ENCODE data around the gene MAGOH.

DNA sequence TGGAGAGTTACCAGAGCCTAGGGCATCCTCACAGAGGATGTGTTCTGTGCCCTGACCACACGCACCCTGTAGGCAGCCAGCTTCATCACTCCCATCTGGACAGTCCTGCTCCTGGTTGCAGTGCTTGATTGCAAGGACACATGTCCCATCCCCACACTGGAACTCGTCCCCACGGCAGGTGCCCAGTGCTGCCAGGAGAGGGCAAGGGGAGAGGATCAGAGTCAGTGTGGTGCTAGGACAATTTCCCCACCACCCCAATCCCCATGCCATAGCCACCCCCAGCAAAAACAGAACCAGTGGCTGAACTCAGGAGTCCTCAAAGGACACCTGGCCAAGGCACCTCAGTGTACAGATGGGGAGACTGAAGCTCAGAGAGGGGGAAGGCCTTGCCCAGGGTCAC, 37.2 kb upstream of the MAGOH start:
- no peak for TF ChIP-seq CTCF (optimal IDR thresholded peaks at IDR 0.05 in 1 of 3, IDR thresholded peaks at IDR 0.05 in 1 of 3, conservative IDR thresholded peaks at IDR 0.05 in 1 of 3; ENCODE audit: extremely low read depth in 1 of 3, insufficient read depth in 2 of 3, low read length in 3 of 3)
- TF ChIP-seq EZH2 (IDR thresholded peaks at IDR 0.05; ENCODE audit: low read length): no peak
